HG03354 (cell line): ENCODE data around the gene CEP112.
A peak's percentile ranks its signal among the peaks of the same experiment; 100 is the strongest.

Source experiments
- ATAC-seq: cut with Tn5 transposase; IDR thresholded peaks from one replicate; pipeline ENCODE4 v1.9.1; 2021; ENCODE audit warnings: mild to moderate bottlenecking; ENCODE audit not compliant: unreplicated experiment, poor library complexity, severe bottlenecking

Gene CEP112

DNA sequence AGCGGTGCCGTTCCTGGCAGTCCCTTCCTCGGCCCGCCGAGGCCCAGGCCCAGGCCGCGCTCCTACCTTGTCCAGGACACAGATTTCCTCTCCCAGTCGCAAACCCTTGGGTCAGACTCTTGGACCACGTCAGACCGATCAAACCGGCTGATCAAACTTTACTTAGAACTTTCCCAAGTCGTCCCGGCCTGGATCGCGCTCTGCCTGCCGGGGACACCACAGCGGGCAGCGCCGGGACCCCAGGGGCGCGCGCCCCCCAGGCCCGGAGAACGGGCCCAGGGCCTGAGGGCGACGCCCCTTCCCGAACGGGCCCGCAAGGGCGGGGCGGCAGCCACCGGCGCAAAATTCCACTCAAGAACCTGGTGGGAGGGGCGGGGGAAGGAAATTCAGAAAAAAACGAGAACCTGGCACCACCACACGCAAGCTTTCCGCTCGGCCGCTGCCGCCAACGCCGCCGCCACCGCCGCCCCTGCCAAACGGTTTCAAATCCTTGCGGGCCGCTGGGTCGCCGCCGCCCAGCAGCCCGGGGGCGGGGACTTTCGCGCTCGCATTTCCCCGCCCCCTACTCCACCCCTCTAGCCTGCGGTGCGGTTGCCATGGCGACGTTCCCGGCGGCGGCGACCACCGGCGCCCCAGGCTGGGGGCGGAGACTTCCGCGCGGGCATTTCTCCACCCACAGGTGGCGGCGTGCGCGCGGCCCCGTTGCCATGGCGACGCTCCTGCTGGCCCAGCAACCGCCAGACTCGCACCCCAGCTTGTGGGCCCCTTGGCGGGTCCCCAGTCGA lies at the start of gene CEP112:
Gene CEP112, minus strand, starts transcription at position 541 of the 785 bp plus-strand sequence.
- ATAC-seq: peak; percentile 63

DNA sequence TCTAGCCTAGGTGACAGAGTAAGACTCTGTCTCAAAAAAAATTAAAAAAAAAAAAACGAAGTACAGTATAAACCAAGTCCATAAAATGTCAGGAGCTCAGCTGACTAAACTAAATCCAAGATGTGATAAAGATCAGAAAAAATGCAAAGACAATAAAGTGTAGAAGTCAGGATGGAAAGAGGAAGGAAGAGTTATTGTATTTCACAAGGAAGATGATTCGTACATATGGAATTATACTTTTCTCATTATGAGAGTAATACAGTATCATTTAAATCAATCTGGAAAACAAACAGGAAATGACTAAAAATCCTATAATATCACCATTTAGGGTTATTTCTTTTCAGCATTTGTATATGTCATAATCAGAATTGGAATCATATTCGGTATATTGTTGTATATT lies 48.7 kb upstream of the CEP112 start:
- ATAC-seq: no peak

DNA sequence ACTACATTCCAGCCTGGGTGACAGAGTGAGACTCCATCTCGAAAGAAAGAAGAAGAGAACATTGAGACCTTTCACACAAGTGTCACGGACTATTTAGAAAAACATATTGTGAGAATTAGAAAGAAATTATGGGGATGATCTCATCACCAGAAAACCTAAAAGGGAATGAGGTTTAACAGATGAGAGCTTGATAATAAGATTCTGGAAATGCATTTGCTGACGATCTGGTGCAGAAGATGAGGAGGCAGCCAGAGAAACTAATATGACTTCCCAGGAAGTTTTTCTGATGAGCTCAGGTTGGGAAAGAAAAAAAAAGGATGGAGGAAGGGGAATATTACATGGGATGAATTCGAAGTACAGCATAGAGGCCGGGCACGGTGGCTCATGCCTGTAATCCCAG lies 48.1 kb upstream of the CEP112 start:
- ATAC-seq: no peak

DNA sequence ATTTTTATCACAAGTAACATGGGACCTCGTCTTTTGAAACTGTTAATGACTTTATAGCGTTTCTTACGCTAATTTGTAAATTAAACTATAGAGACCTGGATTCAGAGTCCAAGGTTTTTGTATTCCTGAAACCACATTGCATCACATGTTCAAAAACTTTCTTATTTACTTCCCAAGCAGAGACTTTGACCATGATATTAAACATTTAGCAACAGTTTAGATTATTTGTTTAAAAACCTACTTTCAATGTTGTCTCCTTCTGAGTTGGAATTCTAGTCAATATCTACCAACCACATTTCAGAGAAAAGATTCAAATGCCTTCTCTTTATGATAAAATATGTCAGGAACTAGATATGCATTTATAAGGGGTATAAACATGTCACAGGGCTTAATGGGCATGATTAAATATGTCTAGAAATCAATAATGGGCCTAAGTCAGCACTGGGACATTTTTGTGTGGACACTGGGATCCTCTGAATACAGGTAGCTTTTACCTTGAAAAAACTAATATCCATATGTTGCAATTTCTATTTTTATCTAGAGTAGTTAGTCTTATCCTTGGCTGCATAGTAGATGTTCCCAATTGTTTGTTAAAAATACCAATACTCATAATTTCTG lies 43.6 kb upstream of the CEP112 start:
- no peak for ATAC-seq

DNA sequence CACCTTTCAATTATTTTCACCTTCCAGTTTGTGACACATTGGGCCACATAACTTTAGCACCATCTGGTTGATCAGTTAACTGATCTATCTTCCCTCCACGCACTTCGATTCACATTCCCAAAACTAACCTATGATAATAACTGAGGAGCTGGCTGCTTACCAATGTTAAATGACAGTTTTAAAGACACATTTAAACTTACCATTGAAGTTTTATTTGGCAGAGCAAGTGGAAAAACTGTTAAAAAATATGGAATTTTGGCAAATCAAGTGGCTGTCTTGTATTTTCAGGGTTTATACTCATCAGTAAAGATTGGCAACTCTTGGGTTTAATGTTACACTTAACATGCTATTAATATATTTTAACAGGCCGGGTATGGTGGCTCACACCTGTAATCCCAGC lies 42.7 kb upstream of the CEP112 start:
- no peak for ATAC-seq

DNA sequence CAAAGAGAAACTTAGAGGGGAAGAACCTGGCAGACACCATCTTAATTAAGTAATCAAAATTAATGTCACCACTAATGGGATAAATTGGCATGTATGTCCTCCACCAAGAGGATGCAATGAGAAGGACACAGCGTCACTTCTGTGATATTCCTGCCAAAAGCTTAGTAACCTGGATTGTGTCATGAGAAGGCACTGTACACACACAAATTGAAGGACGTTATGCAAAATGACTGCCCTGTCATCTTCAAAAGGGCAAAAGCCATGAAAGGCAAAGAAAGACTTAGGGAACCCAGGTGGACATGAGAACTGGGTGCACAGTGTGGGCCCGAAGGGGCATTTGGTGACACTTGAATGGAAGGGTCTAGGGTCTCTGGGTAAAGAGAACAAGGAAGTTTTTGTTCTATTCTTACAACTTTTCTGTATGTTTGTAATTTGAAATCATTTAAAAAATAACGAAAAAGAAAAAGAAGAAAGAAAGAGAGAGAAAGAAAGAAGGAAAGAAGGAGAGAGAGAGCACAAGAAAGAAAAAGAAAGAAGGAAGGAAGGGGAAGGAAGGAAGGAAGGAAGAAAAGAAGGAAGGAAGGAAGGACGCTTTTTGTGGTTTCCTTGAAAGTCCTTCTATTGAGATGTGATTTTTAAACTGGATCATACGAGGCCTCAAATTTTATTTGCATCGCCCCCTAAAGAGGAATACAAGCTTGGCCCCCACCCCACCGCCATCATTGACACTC lies 41.3 kb upstream of the CEP112 start:
- no peak for ATAC-seq

DNA sequence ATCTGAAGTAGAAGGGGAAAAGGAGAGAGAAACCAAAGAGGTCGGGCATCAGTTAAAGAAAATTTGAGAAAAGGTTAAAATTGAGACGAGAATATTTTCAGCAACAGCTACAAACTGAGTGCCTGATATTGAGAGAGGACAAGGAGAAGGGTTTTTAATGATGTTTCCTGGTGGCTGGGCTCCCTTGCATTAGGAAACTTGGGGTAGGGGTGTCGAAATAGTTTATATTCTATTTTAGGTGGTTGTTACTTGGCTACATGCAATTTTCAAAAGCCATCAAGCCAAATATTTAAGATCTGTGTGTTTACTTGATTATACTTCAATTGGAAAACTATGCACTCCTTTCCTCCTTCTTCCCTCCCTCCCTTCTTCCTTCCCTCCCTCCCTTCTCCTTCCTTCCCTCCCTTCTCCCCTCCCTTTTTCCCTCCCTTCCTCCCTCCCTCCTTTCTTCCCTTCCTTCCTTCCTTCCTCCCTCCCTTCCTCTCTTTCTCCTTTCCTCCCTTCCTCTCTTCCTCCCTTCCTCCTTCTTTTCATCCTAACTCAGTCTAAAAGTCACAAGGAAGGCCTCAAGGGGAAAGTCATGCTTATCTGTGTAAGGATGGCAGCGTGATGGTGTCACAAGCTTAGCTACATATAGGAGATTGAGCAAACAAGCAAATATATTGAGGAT lies 39.1 kb upstream of the CEP112 start:
- no peak for ATAC-seq

DNA sequence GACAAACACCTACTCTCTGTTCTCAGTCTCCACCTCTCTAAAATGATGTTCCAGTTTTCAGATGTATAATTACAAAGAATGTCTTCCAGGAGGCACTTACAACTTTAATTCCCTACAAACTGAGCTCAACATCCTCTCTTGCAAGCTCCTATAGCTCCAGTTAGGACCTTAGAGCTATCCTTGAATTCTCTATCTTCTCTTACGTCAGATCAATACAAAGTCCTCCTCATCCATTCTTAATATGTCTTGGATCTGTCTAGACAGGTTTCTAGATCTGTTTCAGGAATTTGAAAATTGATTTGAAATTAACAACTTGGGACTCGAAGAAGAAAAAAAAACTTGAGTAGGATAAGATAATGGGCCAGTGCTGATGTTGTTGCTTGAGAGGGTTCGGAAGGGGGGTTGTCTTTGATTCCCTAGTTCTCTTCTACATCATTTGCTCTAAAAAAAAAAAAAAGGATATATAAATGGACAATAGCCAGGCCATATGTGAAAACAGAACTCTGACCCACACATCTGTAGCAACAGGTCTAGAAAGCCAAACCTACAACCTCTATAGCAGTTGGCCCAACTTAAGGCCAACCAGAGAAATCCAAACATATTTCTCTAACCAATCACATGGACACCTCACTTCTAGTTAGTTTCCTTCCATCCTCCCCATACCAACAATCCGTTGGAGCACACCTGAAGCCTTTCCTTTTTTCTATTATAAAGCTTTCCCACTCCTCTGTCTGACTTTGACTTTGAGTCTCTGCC lies 38.0 kb upstream of the CEP112 start:
- no peak for ATAC-seq

DNA sequence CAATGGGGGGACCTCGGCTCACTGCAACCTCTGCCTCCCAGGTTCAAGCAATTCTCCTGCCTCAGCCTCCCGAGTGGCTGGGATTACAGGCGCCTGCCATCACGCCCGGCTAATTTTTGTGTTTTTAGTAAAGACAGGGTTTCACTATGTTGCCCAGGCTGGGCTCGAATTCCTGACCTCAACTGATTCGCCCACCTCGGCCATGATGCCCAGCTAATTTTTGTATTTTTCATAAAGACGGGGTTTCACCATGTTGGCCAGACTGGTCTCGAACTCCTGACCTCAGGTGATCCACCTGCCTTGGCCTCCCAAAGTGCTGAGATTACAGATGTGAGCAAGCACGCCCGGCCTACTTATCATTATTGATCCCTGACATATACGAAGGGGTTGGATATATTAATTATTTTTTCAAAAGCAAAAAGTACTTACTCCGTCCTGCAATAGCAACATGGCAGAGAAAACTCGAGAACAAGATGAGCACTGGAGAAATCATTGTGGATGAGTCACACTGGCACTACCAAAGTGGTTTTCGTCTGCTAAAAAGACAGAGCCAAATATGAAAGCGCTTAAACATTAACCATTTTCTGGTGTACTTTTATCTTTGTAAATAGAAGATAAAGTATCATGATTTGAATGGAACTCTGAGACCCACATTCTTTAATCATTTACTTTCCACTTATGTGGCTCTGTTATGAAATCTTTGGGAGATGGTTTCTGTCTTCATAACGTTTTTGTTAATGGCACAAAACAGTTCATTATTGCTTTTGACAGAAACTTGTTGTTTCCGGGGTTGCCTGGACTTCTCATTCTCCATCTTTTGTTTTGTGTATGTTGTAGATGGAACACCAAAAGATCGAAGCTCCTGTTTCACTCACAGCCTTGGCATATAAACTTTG lies 37.2 kb upstream of the CEP112 start, which contains the start of gene APOH:
Gene APOH, minus strand, starts transcription at position 529 of the 896 bp plus-strand sequence. Its CDS starts 36 bp downstream, at position 493.
- no peak for ATAC-seq

DNA sequence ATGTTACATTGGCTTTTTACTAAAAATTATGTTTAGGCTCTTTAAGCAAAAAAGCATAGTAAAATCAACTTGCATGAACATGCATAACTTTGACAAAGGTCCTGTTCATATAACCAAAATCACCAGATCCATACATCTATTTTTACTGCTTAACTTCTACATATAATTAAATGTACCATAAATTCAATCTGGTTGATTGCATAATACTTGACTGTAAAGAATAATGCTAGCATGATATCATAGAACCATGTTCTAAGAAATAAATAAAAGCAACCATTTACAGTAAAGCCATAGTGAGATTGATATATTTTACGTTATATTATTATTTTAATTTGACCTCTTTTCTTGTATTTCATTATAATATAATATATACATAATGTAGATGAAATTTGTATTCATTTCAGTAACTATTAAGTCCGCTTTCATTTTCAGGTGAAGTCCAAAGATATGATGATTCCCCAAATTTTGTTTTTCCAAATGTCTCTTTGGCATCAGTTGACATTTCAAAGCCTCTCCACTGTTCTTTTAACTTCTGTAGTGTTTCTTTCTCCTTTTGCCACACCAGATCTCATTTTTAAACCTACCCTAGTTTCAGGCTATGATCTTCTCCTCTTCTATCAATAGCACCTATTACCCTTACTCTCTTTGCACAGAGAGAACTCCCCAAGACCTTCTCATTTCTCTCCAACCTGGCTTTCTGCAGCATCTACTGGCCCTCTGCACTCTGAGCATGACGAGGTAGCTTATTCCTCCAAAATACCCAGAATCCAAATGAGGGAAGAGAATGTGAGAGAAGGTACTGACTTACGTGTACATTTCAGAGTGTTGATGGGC lies 35.5 kb upstream of the CEP112 start:
- ATAC-seq: no peak

DNA sequence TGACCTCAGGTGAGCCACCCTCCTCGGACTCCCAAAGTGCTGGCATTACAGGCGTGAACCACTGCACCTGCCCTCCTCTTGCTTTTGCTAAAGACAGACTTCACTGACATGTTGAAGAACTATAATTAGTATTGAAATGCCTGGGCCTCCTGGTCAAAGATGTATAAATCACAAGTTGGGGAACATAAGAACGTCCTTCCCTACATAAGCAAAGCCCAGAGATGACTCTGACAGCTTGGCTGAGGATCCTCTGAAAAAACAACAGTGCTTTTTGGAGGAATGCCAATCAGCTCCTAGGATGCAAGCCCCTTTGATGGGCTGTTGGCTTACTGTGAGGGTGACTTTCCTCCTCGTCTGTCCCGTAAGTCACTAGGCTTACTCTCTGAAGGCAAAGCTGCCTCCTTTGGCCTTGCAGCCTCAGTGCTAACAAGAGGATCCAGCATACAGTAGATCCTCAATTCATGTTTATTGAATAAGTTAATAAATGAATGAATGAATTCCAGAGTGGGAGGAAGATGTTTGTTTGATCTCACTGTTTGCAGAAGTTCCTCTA lies 30.9 kb upstream of the CEP112 start:
- ATAC-seq: no peak

DNA sequence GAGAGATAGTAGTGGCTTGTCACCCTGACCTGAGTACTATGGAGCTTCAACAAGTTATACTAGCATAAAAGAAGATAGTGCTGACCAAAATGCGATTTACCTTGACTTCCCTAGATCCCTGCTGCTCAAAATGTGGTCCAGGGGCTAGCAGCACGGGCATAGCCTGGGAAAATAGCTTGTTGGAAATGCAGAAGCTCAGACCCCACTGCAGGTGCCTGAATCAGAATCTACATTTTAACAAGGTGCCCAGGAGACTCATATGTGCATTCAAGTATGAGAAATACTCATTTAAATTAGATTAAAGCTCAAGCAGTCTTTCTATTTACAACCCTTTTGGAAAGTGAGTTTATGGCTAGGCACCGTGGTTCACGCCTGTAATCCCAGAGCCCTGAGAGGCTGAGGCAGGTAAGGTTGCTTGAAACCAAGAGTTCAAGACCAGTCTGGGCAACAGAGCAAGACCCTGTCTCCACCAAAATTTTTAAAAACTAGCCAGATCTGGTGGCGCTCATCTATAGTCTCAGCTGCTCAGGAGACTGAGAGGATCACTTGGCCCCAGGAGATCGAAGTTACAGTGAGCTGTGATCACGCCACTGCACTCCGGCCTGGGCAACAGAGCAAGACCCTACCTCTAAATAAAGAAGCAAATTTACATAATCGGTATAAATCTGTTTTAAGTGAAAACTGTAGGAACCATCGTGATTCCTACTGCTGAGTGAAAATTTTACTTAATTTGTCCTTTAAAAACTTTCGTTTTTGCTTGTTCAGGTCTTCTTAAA lies 30.0 kb upstream of the CEP112 start:
- ATAC-seq: no peak

DNA sequence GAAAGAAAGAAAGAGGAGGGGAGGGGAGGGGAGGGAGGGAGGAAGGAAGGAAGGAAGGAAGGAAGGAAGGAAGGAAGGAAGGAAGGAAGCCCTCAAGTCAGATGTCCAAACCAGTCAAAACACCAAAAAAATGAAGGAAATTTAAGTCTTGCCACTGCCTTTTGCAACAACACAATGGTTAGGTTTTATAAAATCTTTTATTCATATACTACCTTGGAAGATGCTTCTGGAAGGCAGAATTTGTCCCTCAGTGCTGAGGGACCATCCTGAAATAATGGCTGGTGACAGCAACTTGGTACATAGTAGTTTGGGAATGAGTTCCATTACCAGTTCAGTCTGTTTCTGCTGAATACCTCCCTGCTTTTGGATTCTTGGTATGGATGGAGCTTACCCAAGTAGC lies 29.4 kb upstream of the CEP112 start:
- ATAC-seq: no peak

DNA sequence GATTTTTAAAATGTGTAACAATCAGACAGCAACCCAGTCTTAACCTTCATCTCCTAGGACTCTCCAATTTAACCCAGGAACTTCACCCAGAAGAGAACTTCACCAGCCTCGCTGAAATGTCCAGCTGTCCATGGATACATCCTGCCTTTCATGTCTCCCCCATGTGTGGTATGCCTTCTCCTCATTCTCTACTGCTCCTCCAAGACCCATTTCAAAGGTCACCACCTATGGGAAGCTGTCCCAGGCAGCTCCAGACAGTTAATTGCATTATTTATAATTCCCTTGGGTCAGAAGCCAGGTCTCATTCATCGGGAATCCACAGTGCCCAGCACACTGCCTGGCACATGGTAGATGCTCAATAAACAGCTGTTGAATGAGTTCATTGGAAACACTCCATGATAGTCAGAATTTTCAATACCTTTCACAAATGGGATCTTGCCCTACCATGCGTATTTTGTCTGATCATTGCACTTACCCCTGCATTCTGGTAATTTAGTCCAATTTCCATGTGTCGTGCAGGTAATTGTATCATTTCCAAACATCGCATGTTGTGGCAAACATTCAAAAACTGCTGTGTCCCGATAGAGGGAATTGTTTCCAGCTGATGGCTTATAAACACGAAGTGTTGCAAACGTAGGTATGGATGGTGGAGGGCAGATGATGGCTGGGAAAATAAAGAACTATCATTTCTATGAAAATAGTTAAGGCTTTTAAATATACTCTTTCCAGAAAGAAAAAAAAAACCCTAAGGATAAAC lies 28.3 kb upstream of the CEP112 start:
- ATAC-seq: no peak

DNA sequence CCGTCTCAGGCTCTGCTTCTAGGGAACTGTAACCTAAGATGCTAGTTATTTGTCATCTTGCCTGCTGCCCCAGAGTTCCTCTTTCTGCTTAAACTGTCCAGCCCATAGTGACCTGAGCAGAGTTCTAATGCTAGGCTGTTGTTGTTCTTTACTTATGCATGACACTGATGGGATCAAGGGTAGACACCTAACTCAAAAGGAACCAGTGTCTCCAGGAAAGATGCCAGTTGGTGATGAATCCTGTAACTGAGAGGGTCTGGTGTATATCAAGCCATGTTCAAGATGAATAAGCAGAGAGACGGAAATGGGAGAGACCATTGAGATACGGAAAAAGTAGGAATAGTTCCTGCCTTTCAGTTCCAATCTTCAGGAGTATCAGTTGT lies 23.6 kb upstream of the CEP112 start:
- ATAC-seq: no peak

DNA sequence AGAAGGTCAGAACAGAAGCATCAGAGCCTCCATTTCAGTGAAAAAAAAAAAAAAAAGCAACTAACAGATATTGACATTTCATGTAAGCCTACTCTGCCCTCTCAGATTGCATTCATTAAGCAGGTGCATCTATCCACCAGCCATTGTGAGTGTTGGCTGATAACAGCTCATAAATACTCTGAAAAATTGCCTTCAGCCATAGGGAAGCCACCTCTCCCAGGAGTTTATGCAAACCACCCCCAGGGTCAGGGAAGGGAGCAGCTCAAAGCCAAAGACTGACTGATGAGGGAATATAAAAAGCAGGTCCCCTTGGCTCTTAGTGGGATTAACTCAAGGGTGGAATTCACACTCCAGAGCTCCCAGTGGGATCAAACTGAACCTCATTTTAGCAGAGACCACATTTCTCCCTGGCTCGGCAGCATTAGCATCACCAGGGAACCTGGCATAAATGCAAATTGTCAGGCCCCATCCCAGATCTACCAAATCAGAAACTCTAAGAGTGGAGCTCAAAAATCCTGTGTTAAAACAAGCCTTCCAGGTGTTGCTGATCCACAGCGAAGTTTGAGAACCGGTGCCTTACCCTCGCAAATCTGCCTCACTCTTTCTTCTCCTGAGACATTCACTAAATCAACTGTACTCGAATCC lies 23.1 kb upstream of the CEP112 start:
- ATAC-seq: no peak
